ENCODE results near the gene FPGT. TPM values are rescaled to one million over a fixed set of nuclear protein-coding genes. Genes with fewer than 3 reads are reported as not detected.

The FPGT gene
- total and polyA plus RNA-seq, 2 of the 8 experiments (the other 6 are each of a cell fraction or from before 2014, with no cell fraction given) = 1.3 to 4.1 TPM

DNA sequence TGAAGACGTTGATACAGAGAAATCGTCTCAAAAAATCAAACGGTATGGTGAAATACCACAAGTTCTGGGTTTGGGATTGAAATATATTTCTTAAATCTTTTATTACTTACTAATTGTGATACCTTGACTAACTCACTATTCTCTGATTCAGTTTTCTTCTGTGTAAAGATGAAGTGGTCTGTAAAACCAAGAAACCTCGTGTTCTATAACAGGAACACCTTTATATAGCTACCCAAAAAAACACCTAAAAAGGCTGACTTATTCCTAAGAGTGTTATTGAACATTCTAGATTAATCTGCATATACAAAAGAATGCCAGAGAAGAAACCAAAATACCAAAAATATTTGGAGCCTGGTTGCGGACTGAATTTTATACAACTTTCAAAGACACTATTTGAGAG lies 787 bp upstream of the FPGT start:
- Histone ChIP-seq H2BK12ac (ENCODE audit: low read depth, low read length) (no peak overlapping the region), H3K4me3 (ENCODE audit: extremely low read depth in 1 of 4, insufficient read depth in 2 of 4, low read depth in 3 of 4, low read length in 4 of 4) (peak overlapping the region in 1 of 4 experiments; percentile 68; a peak in 2 of 8 replicates), H2BK20ac (ENCODE audit: low read length) (no peak overlapping the region), H3K27me3 (replicated peaks in 1 of 4; ENCODE audit: control insufficient read depth in 3 of 4, extremely low read depth in 1 of 4, insufficient read depth in 3 of 4, low read length in 3 of 4) (no peaks in the 10 kb centered on the region), H3K27ac (ENCODE audit: low read depth, low read length) (no peak overlapping the region), H2BK120ac (replicated peaks; ENCODE audit: low read depth, low read length) (no peak overlapping the region), H2AK5ac (ENCODE audit: low read depth, low read length) (no peak overlapping the region), H3K9ac (replicated peaks in 1 of 4; ENCODE audit: extremely low read depth in 1 of 4, low read depth in 3 of 4, low read length in 3 of 4) (no peak overlapping the region), H3K56ac (replicated peaks; ENCODE audit: insufficient read length, low read depth, low read length) (no peak overlapping the region), H3K36me3 (ENCODE audit: control insufficient read depth in 2 of 4, insufficient read depth in 4 of 4, low read length in 3 of 4) (no peaks in the 10 kb centered on the region), H4K91ac (replicated peaks; ENCODE audit: insufficient read length, low read length) (no peak overlapping the region), H2BK15ac (ENCODE audit: low read length) (no peak overlapping the region), H3K4me2 (ENCODE audit: insufficient read depth in 1 of 2, low read depth in 2 of 2, low read length in 2 of 2) (peak overlapping the region in 1 of 2 experiments; percentile 65; a peak in 1 of 4 replicates), H2AFZ (ENCODE audit: low read length) (no peak overlapping the region), H4K20me1 (replicated peaks in 1 of 2; ENCODE audit: control insufficient read depth in 1 of 2, insufficient read depth in 2 of 2, low read length in 2 of 2) (no peaks in the 10 kb centered on the region), H3K4me1 (replicated peaks in 1 of 4; ENCODE audit: control insufficient read depth in 3 of 4, insufficient read depth in 4 of 4, low read length in 3 of 4) (no peaks in the 10 kb centered on the region), H3K23me2 (ENCODE audit: low read depth, low read length) (peaks cover 3% of the 10 kb centered on the region; the same call in 1 of the 2 replicates), H3K79me1 (ENCODE audit: low read depth, low read length) (no peaks in the 10 kb centered on the region), H3K23ac (ENCODE audit: insufficient read length) (no peak overlapping the region), H3K4ac (replicated peaks; ENCODE audit: insufficient read length, low read depth, low read length) (no peak overlapping the region), H4K5ac (ENCODE audit: insufficient read length, low read depth, low read length) (no peak overlapping the region), H3K14ac (ENCODE audit: insufficient read length) (no peak overlapping the region), H3K9me3 (ENCODE audit: insufficient read depth in 2 of 2, low read depth in 1 of 2, low read length in 1 of 2) (no peaks in the 10 kb centered on the region), H4K8ac (ENCODE audit: extremely low read depth, insufficient read depth, low read length) (no peak overlapping the region), H3K79me2 (ENCODE audit: control insufficient read depth in 1 of 2, insufficient read depth in 2 of 2, low read length in 2 of 2) (no peaks in the 10 kb centered on the region), H3K18ac (ENCODE audit: extremely low read depth, low read length) (no peak overlapping the region), H2BK5ac (ENCODE audit: low read depth, low read length) (no peak overlapping the region)
- ChIA-PET CTCF (ENCODE audit: partially characterized antibody) (no interaction called here), POLR2A (ENCODE audit: partially characterized antibody) (no interaction called here)
- no peak for DNase-seq (ENCODE audit: low read depth in 1 of 2, low spot score in 2 of 2)
- TF ChIP-seq, protein P1, sequence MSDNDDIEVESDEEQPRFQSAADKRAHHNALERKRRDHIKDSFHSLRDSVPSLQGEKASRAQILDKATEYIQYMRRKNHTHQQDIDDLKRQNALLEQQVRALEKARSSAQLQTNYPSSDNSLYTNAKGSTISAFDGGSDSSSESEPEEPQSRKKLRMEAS (IDR thresholded peaks at IDR 0.05) = no peak
- 97% methylated on average over 5 of the region's 5 CpGs; no CpG with 5 or more reads in 1 of the 2 experiments for WGBS, 2 experiments (ENCODE audit: extremely low coverage in 1 of 2, insufficient coverage in 1 of 2, insufficient read length in 1 of 2, insufficient replicate concordance in 2 of 2, low coverage in 1 of 2, low lambda C conversion rate in 2 of 2, missing lambda C conversion rate in 1 of 2)
- FAIRE-seq = no peak

Measured in H1 (cell line).